Adrenal gland (tissue), 12 donors: ENCODE results near the gene AHCY. TPM values are rescaled to one million over a fixed set of nuclear protein-coding genes. Genes with fewer than 3 reads are reported as not detected.
"Not testable (repeated sequence)": the region's sequence is repeated elsewhere in the genome, so short reads cannot be mapped to it uniquely, and the experiment has no call there.

Experiments used
- DNase-seq, 7 donors: peaks; one replicate each; pipeline ENCODE4 v3.0.0-alpha.2; 2019 to 2020
- H3K27ac ChIP-seq, 5 donors: fragments of 200-600 bp; sonication (generic) in 4 of 5; 1 replicate in 3 of 5; 2 replicates in 2 of 5; pipeline versions ENCODE4 v1.5.1 to v1.8.0; 2016 to 2020; ENCODE audit warnings: mild to moderate bottlenecking in 1 of 5
- H3K27me3 ChIP-seq: fragments of 200-600 bp; 2 replicates; pipeline ENCODE4 v1.8.0; 2021
- H3K36me3 ChIP-seq, 2 donors: fragments of 200-600 bp; replicated peaks in 1 of 2; 1 replicate in 1 of 2; 2 replicates in 1 of 2; pipeline versions ENCODE4 v1.5.1 to v1.8.0; 2018 to 2022
- H3K4me1 ChIP-seq, 2 donors: fragments of 200-600 bp; replicated peaks in 1 of 2; 1 replicate in 1 of 2; 2 replicates in 1 of 2; pipeline versions ENCODE4 v1.5.1 to v1.8.0; 2018 to 2021
- H3K4me3 ChIP-seq, 4 donors: fragments of 200-600 bp; sonication (generic) in 3 of 4; one replicate each; pipeline ENCODE4 v1.5.1; 2016 to 2018
- H3K9me3 ChIP-seq, 3 donors: fragments of 200-600 bp; sonication (generic) in 1 of 3; replicated peaks in 1 of 3; 1 replicate in 2 of 3; 2 replicates in 1 of 3; pipeline versions ENCODE4 v1.5.1 to v1.8.0; 2016 to 2021
- POLR2A ChIP-seq, 2 donors: fragments of 450-650 bp; IDR thresholded peaks; one replicate each; pipeline ENCODE4 v1.6.1; 2017; ENCODE audit warnings: antibody characterized with exemption in 2 of 2, mild to moderate bottlenecking in 2 of 2, moderate library complexity in 1 of 2
- WGBS, 4 donors: extraction: QIAGEN DNeasy Blood & Tissue Kit in 2 of 4; methylation state at CpG; one replicate each; pipeline versions ENCODE4 v1.1.5 to v1.1.7; 2013 to 2017; 5-methylcytosine and 5-hydroxymethylcytosine counted together
- intact Hi-C, 2 donors: fragments of 100-400 bp; cut with DNase I; formaldehyde crosslinking; loops; one replicate each; pipeline versions ENCODE4 v1.14.1 to v1.15.0; 2022 to 2023
- polyA plus RNA-seq, 3 donors: library from polyadenylated mRNA; stranded (reverse); fragments of 200-250 nt in 2 of 3; fragments of 350-450 nt in 1 of 3; fragmentation: Illumina TruSeq in 1 of 3; extraction: RNeasy Lipid Tissue Mini Kit (QIAGEN cat#74804) in 1 of 3; gene quantifications; one replicate each; pipeline ENCODE4 v1.2.3, GENCODE V29; 2013 to 2014
- total RNA-seq, 9 donors: library from RNA; depleted of rRNA in 4 of 9; stranded (reverse); fragments of >200 nt in 4 of 9; fragments of 120-200 nt in 1 of 9; fragmentation: NEBNext Ultra II Directional in 1 of 9; extraction: Animal tissue kit (Norgen Biotek cat#: 25700) in 1 of 9; gene quantifications; one replicate each; pipeline versions ENCODE4 v1.1.0 to v1.2.4, GENCODE V29; 2013 to 2023
- TF ChIP-seq, protein P1 (sequence below), 6 experiments: fragments of 450-650 bp in 4 of 6; fragments of 200-600 bp in 2 of 6; sonication (generic) in 1 of 6; IDR thresholded peaks; 1 replicate in 5 of 6; 2 replicates in 1 of 6; pipeline versions ENCODE4 v1.5.1 to v1.8.0; 2016 to 2021; ENCODE audit warnings: antibody characterized with exemption in 6 of 6, mild to moderate bottlenecking in 2 of 6, moderate library complexity in 1 of 6
- donor health status: healthy with polysubstance abuse.
- donor health status: Bipolar disorder and iron deficiency.
- donor health status: DM: yes; HTN: yes; CAD: no.
- donor health status: DM: no; HTN: no; CAD: no.
- donor health status: DM: no; HTN: no; CAD: no.
- donor health status: DM: yes; HTN: yes; CAD: no.

Gene AHCY
- total and polyA plus RNA-seq, 12 donors = 57.6 to 136 (median 73.4) TPM

DNA sequence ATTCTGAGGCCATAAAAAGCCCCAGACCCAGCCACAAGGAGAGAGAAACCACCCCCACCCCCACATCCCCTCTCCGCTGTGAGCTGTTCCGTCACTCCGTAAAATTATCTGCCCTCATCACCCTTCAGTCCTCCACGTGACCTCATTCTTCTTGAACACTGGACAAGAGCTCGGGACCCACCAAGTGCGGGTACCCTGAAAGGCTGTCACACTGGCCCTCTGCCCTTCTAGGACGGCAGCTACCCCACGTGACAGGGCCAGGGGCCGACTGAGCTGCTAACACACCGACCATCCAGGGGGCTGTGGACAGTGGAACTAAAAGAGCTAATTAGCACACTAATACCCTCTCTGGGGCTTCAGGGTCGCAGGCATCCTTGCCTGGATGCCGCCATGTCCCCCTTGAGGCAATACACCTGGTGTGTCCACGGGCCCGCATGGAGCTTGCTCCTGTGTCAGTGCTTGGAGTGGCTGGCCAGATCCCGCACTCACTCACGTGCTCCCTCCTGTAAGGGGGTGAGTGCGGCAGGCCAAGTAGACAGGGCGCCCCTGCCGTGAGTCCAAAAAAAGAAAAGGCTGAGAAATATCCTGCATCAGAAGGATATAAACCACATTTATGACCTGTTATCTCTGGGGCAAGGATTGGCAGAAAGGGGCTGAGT lies 29.2 kb upstream of the AHCY start:
- no peaks in the 10 kb centered on the region for H3K36me3 ChIP-seq
- H3K4me1 ChIP-seq = peaks cover 0 to 9% of the 10 kb centered on the region in 2 donors
- no peaks in the 10 kb centered on the region for H3K9me3 ChIP-seq
- intact Hi-C loops = no loop called here
- no peaks in the 10 kb centered on the region for H3K27me3 ChIP-seq
- WGBS, 4 donors = 87 to 95% (median 93%) methylated on average over 15 to 19 of the region's 19 CpGs
- H3K4me3 ChIP-seq = no peak overlapping the region
- DNase-seq = no peak
- no peak for TF ChIP-seq POLR2A (IDR thresholded peaks at IDR 0.05)
- TF ChIP-seq, protein P1, sequence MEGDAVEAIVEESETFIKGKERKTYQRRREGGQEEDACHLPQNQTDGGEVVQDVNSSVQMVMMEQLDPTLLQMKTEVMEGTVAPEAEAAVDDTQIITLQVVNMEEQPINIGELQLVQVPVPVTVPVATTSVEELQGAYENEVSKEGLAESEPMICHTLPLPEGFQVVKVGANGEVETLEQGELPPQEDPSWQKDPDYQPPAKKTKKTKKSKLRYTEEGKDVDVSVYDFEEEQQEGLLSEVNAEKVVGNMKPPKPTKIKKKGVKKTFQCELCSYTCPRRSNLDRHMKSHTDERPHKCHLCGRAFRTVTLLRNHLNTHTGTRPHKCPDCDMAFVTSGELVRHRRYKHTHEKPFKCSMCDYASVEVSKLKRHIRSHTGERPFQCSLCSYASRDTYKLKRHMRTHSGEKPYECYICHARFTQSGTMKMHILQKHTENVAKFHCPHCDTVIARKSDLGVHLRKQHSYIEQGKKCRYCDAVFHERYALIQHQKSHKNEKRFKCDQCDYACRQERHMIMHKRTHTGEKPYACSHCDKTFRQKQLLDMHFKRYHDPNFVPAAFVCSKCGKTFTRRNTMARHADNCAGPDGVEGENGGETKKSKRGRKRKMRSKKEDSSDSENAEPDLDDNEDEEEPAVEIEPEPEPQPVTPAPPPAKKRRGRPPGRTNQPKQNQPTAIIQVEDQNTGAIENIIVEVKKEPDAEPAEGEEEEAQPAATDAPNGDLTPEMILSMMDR (IDR thresholded peaks at IDR 0.05) = no peak
- no peak overlapping the region for H3K27ac ChIP-seq

DNA sequence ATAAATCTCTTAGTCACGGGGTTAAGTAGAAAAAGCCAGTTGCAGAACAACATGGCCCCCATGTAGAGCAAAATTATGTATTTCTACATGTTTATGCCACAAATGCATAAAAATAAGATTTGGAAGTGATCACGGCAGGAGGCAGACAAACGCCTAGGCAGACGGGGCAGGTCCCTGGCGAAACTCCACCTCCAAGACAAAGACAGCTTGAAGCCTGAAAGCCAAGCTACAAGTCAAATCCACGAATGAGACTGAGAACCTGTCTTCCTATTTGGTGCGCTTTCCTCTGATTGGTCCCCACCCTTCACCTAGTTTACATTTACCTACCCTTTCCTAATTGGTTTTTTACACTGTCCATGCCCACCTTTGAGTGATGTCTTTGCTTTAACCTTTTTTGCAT lies 28.7 kb upstream of the AHCY start:
- Histone ChIP-seq H3K4me3 (no peak overlapping the region), H3K4me1 (peaks cover 0 to 9% of the 10 kb centered on the region in 2 donors), H3K27ac (no peak overlapping the region), H3K36me3 (no peaks in the 10 kb centered on the region), H3K9me3 (no peaks in the 10 kb centered on the region), H3K27me3 (no peaks in the 10 kb centered on the region)
- TF ChIP-seq POLR2A (IDR thresholded peaks at IDR 0.05) = no peak
- TF ChIP-seq, protein P1 (IDR thresholded peaks at IDR 0.05) = no peak
- 86 to 93% (median 90%) methylated on average over 7 of the region's 7 CpGs for WGBS, 4 donors
- intact Hi-C loops = no loop called here
- no peak for DNase-seq

DNA sequence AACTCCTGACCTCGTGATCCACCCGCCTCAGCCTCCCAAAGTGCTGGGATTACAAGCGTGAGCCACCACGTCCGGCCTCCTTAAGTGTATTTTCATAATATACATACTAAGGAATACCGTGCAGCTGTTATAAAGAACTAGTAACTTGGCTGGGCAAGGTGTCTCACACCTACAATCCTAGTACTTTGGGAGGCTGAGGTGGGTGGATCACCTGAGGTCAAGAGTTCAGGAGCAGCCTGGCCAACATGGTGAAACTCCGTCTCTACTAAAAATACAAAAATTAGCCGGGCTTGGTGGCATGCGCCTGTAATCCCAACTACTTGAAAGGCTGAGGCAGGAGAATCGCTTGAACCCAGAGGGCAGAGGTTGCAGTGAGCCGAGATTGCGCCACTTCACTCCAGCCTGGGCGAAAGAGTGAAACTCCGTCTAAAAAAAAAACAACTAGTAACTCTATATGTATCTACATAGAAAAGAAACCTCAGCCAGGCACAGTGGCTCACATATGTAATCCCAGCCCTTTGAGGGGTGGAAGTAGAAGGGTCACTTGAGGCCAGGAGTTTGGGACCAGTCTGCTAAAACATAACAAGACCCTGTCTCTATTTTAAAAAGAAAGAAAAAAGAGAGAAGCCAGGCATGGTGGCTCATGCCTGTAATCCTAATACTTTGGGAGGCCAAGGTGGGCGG lies 27.8 kb upstream of the AHCY start:
- H3K4me1 ChIP-seq, intact Hi-C loops, H3K27ac ChIP-seq, DNase-seq, H3K4me3 ChIP-seq, H3K27me3 ChIP-seq, H3K36me3 ChIP-seq, H3K9me3 ChIP-seq: not testable (repeated sequence)
- 91 to 93% (median 93%) methylated on average over 15 of the region's 15 CpGs for WGBS, 4 donors

DNA sequence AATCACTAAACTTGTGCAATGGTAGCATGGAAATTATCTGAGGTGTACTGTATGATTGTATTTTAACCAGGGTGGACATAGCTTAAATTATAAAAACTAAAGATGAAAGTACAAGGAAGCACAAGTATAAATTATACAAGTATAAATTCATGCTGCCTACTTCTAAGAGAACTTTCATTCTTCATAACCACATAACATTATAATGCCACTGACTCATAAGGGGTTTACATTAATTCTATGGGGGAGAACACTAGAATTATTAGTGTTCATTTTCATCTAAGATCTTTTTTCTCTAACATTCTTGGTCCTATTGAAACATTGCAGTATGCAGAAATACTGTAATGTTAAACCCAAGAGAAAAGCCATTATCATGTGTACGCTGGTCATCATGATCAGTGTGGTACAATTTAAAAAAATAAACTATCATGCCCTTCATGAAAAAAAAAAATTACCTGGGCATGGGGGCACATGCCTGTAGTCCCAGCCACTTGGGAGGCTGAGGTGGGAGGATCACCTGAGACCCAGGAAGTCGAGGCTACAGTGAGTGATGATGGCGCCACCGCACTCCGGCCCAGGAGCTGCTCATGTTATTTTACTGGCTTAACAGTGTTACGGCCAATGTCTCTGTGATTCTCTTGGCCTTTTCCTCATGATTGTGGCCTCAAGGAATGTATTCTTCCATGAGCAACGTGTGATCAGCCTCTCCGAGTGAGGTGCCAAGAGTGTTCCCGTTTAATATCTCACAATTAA lies 25.9 kb upstream of the AHCY start:
- Histone ChIP-seq H3K27ac (no peak overlapping the region), H3K36me3 (no peaks in the 10 kb centered on the region), H3K4me1 (peaks cover 0 to under 1% of the 10 kb centered on the region in 2 donors), H3K9me3 (no peaks in the 10 kb centered on the region), H3K4me3 (no peak overlapping the region), H3K27me3 (no peaks in the 10 kb centered on the region)
- WGBS, 4 donors = 86 to 94% (median 91%) methylated on average over 9 of the region's 9 CpGs
- intact Hi-C loops = no loop called here
- DNase-seq = no peak
- no peak for TF ChIP-seq POLR2A (IDR thresholded peaks at IDR 0.05)
- TF ChIP-seq, protein P1 (IDR thresholded peaks at IDR 0.05) = no peak

DNA sequence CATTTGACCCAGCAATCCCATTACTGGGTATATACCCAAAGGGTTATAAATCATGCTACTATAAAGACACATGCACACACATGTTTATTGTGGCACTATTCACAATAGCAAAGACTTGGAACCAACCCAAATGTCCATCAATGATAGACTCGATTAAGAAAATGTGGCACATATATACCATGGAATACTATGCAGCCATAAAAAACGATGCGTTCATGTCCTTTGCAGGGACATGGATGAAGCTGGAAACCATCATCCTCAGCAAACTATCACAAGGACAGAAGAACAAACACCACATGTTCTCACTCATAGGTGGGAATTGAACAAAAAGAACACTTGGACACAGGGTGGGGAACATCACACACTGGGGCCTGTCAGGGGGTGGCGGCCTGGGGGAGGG lies 25.1 kb upstream of the AHCY start:
- WGBS, 4 donors = 89 to 93% (median 90%) methylated on average over 4 of the region's 4 CpGs

More for the DNA sequence above, 25.1 kb upstream of the AHCY start:
- intact Hi-C loops, H3K27me3 ChIP-seq, H3K4me1 ChIP-seq, H3K36me3 ChIP-seq, H3K4me3 ChIP-seq, H3K27ac ChIP-seq, DNase-seq, H3K9me3 ChIP-seq: not testable (repeated sequence)
